K562 (cell line): ENCODE data around the gene FARSB.

Source experiments
- CBX5 ChIP-seq: IDR thresholded peaks from 2 replicates; pipeline ENCODE4 v1.6.1; 2014; ENCODE audit warnings: low read depth, borderline replicate concordance
- EP300 ChIP-seq: IDR thresholded peaks from 2 replicates; pipeline ENCODE4 v1.6.1; 2012; ENCODE audit warnings: low read length, improper control_type of control experiment
- EZH2 ChIP-seq: IDR thresholded peaks from 2 replicates; pipeline ENCODE4 v1.6.1; 2012; ENCODE audit warnings: low read depth, mild to moderate bottlenecking, inconsistent platforms, low read length, borderline replicate concordance
- TBL1XR1 ChIP-seq, 2 experiments: IDR thresholded peaks; 2 replicates each; pipeline ENCODE4 v1.6.1; 2012; ENCODE audit warnings: improper control_type of control experiment in 2 of 2, low read length in 2 of 2, mild to moderate bottlenecking in 1 of 2
- XRCC5 ChIP-seq: fragments of 200-400 bp; formaldehyde crosslinking; IDR thresholded peaks from 2 replicates; pipeline ENCODE4 v1.6.1; 2017; ENCODE audit warnings: low read depth, mild to moderate bottlenecking, low read length
- ZNF23 ChIP-seq: fragments of 250-450 bp; sonication (Bioruptor Pico); IDR thresholded peaks from 2 replicates; pipeline ENCODE4 v1.4.0; 2020; ENCODE audit warnings: mild to moderate bottlenecking
- ZNF79 ChIP-seq: fragments of 250-450 bp; sonication (Bioruptor Pico); IDR thresholded peaks from 2 replicates; pipeline ENCODE4 v1.4.0; 2020; ENCODE audit warnings: low read depth, mild to moderate bottlenecking, moderate library complexity
- TF ChIP-seq, protein P1 (sequence below), 3 experiments: IDR thresholded peaks in 2 of 3; conservative IDR thresholded peaks in 1 of 3; 2 replicates each; pipeline ENCODE4 v1.5.1; 2011 to 2012; ENCODE audit warnings: low read length in 3 of 3, mild to moderate bottlenecking in 3 of 3, control low read depth in 2 of 3, improper control_type of control experiment in 1 of 3, inconsistent platforms in 1 of 3, low read depth in 1 of 3, mixed read lengths in 1 of 3, moderate library complexity in 1 of 3; ENCODE audit not compliant: insufficient read depth in 2 of 3
- TF ChIP-seq, protein P2 (sequence below), 2 experiments: fragments of 450-650 bp; formaldehyde crosslinking in 1 of 2; IDR thresholded peaks; 2 replicates each; pipeline versions ENCODE4 v1.4.0 to v1.6.1; 2014 to 2020; ENCODE audit warnings: mild to moderate bottlenecking in 2 of 2, borderline replicate concordance in 1 of 2, low read depth in 1 of 2

DNA sequence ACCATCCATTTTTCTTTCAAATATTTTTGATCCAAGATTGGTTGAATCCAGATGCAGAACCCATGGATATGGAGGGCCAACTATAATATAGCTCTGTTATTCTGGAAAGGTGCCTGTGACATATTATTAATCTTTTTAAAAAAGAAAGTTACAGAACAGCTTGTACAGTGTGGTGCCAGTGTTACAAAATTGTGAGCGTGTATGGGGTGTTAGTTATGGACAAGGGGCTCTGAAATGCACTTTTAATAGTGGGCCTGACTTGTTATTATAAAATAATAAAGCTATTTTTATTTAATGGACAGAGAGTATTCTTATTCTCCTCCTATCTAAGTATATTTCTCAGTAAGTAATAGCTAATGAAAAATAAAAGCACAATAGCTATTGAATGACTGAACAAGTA lies 111.2 kb downstream of the FARSB start:
- no peak for TF ChIP-seq EZH2
- TF ChIP-seq, protein P1, sequence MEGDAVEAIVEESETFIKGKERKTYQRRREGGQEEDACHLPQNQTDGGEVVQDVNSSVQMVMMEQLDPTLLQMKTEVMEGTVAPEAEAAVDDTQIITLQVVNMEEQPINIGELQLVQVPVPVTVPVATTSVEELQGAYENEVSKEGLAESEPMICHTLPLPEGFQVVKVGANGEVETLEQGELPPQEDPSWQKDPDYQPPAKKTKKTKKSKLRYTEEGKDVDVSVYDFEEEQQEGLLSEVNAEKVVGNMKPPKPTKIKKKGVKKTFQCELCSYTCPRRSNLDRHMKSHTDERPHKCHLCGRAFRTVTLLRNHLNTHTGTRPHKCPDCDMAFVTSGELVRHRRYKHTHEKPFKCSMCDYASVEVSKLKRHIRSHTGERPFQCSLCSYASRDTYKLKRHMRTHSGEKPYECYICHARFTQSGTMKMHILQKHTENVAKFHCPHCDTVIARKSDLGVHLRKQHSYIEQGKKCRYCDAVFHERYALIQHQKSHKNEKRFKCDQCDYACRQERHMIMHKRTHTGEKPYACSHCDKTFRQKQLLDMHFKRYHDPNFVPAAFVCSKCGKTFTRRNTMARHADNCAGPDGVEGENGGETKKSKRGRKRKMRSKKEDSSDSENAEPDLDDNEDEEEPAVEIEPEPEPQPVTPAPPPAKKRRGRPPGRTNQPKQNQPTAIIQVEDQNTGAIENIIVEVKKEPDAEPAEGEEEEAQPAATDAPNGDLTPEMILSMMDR (IDR thresholded peaks at IDR 0.05 in 2 of 3, conservative IDR thresholded peaks at IDR 0.05 in 1 of 3; ENCODE audit: insufficient read depth in 2 of 3, low read depth in 1 of 3, low read length in 3 of 3) = no peak
- TF ChIP-seq EP300 = no peak
- TF ChIP-seq, protein P2, sequence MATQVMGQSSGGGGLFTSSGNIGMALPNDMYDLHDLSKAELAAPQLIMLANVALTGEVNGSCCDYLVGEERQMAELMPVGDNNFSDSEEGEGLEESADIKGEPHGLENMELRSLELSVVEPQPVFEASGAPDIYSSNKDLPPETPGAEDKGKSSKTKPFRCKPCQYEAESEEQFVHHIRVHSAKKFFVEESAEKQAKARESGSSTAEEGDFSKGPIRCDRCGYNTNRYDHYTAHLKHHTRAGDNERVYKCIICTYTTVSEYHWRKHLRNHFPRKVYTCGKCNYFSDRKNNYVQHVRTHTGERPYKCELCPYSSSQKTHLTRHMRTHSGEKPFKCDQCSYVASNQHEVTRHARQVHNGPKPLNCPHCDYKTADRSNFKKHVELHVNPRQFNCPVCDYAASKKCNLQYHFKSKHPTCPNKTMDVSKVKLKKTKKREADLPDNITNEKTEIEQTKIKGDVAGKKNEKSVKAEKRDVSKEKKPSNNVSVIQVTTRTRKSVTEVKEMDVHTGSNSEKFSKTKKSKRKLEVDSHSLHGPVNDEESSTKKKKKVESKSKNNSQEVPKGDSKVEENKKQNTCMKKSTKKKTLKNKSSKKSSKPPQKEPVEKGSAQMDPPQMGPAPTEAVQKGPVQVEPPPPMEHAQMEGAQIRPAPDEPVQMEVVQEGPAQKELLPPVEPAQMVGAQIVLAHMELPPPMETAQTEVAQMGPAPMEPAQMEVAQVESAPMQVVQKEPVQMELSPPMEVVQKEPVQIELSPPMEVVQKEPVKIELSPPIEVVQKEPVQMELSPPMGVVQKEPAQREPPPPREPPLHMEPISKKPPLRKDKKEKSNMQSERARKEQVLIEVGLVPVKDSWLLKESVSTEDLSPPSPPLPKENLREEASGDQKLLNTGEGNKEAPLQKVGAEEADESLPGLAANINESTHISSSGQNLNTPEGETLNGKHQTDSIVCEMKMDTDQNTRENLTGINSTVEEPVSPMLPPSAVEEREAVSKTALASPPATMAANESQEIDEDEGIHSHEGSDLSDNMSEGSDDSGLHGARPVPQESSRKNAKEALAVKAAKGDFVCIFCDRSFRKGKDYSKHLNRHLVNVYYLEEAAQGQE (IDR thresholded peaks at IDR 0.05; ENCODE audit: borderline replicate concordance) = no peak
- TF ChIP-seq, protein P2 (CRISPR knock-in tag; IDR thresholded peaks at IDR 0.05; ENCODE audit: low read depth) = no peak
- TF ChIP-seq CBX5 = no peak
- TF ChIP-seq XRCC5 = no peak
- no peak for TF ChIP-seq ZNF79 (CRISPR knock-in tag)
- TF ChIP-seq TBL1XR1 (IDR thresholded peaks at IDR 0.05; ENCODE audit: low read length in 2 of 2) = no peak
- no peak for TF ChIP-seq ZNF23 (CRISPR knock-in tag)
